A549 treated with DMSO at 1 μM for 4 hours (cell line): ENCODE measurements around the gene NKX2-1. TPM values are rescaled to one million over a fixed set of nuclear protein-coding genes. Genes with fewer than 3 reads are reported as not detected.

Experiments
- total RNA-seq: library from RNA; stranded (reverse); fragments of 200-300 nt; extraction: Qiagen RNA extraction; gene quantifications from 5 replicates; pipeline ENCODE4 v1.2.3, GENCODE V29; 2022; ENCODE audit warnings: low read depth

The NKX2-1 gene
- 0.04 to 0.07 TPM in 2 of 5 replicates, not detected in the others for total RNA-seq

DNA sequence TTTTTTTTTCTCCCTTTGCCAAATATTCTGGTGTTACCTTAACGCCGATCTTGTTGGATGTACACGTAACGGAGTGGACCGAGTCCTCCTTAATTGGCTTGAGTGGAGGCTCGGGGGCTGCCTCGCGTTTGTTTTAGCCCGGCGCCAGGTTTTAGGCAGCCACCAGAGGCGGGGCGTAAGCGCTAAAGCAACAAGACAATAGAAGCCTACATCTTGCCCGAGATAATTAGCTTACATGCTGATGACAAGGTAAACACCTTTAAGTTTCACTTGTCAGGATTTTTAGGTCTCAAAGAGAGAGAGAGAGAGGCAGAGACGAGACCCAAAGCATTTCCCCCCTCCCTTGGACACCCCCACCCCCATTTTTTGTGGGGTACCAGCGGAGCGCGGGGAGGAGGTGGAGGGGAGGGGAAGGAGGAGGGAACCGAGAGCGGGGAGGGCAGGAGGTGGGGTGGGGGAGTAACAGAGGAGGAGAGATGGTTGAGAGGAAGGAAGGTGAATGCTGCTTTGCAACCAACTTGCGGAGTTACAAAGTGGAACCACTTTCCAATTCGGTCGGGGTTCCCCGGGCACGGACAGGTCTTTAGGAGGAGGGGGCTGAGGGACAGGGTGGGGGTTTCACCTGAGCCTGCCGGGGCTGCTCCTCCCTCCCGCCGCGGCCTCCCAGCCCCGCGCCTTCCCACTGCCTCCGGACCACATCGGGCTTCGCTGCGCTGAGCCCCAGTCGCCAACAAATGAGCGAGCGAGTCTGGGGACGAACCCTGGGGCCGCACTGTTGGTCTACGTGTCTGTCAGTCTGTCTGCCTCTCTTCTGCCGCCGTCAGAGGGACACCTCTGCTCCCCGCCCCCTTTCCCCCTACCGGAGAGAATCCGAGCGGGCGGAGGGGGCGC lies at the start of gene NKX2-1:
Gene NKX2-1 (minus strand): TSS at position 802 of the 891 bp plus-strand sequence. CDS start 103 bp downstream, at position 699.

Other genes starting within 250 kb of the NKX2-1 start
- 14.1 to 19.2 TPM (median 17.2 TPM) in 5 replicates for gene MBIP, start 199.6 kb downstream of the NKX2-1 start, total RNA-seq
- 1.0 to 3.1 TPM (median 2.8 TPM) in 5 replicates for gene NKX2-8, start 62.4 kb upstream of the NKX2-1 start, total RNA-seq
- 2.0 to 2.7 TPM (median 2.6 TPM) in 5 replicates for gene PAX9, start 141.6 kb upstream of the NKX2-1 start, total RNA-seq